Trophoblast cell (in vitro differentiated cells and primary cell): Measurements from ENCODE around the gene PPARD.
A peak's percentile ranks its signal among the peaks of the same experiment; 100 is the strongest.

ENCODE experiments used
- DNase-seq, 2 donors: peaks; one replicate each; pipeline ENCODE4 v3.0.0-alpha.2; 2016
- H2AFZ ChIP-seq: 2 replicates; pipeline ENCODE4 v1.6.1; 2013; ENCODE audit warnings: low read length, moderate library complexity, mild to moderate bottlenecking; ENCODE audit not compliant: insufficient read depth, poor library complexity
- H2AK5ac ChIP-seq: 2 replicates; pipeline ENCODE4 v1.6.1; 2013; ENCODE audit warnings: mild to moderate bottlenecking, low read length
- H2BK120ac ChIP-seq: 2 replicates; pipeline ENCODE4 v1.6.1; 2013; ENCODE audit warnings: low read length, mild to moderate bottlenecking, moderate library complexity; ENCODE audit not compliant: insufficient read depth, poor library complexity
- H2BK12ac ChIP-seq: 2 replicates; pipeline ENCODE4 v1.6.1; 2013; ENCODE audit warnings: mild to moderate bottlenecking, low read length, moderate library complexity
- H2BK5ac ChIP-seq: 2 replicates; pipeline ENCODE4 v1.6.1; 2013; ENCODE audit warnings: low read length, low read depth, moderate library complexity, mild to moderate bottlenecking; ENCODE audit not compliant: poor library complexity
- H3K14ac ChIP-seq: 2 replicates; pipeline ENCODE4 v1.6.1; 2013; ENCODE audit warnings: mild to moderate bottlenecking, low read length
- H3K18ac ChIP-seq: 2 replicates; pipeline ENCODE4 v1.6.1; 2013; ENCODE audit warnings: mild to moderate bottlenecking, low read length
- H3K23ac ChIP-seq: 2 replicates; pipeline ENCODE4 v1.6.1; 2013; ENCODE audit warnings: low read length
- H3K27ac ChIP-seq: 2 replicates; pipeline ENCODE4 v1.5.1; 2013; ENCODE audit warnings: low read depth, mild to moderate bottlenecking, inconsistent platforms, low read length, moderate library complexity
- H3K27me3 ChIP-seq: 2 replicates; pipeline ENCODE4 v1.6.1; 2013; ENCODE audit warnings: inconsistent platforms, mild to moderate bottlenecking, low read length, moderate library complexity; ENCODE audit not compliant: insufficient read depth
- H3K36me3 ChIP-seq, 2 experiments: 1 replicate in 1 of 2; 2 replicates in 1 of 2; pipeline ENCODE4 v1.6.1; 2013; ENCODE audit warnings: low read length in 2 of 2, mild to moderate bottlenecking in 2 of 2, moderate library complexity in 1 of 2; ENCODE audit not compliant: insufficient read depth in 2 of 2, control insufficient read depth in 1 of 2
- H3K4ac ChIP-seq: 2 replicates; pipeline ENCODE4 v1.6.1; 2013; ENCODE audit warnings: low read depth, mild to moderate bottlenecking, low read length, moderate library complexity
- H3K4me1 ChIP-seq, 2 experiments: 1 replicate in 1 of 2; 2 replicates in 1 of 2; pipeline ENCODE4 v1.6.1; 2013; ENCODE audit warnings: low read length in 2 of 2, mild to moderate bottlenecking in 2 of 2, moderate library complexity in 1 of 2; ENCODE audit not compliant: insufficient read depth in 2 of 2, control insufficient read depth in 1 of 2
- H3K4me2 ChIP-seq: 2 replicates; pipeline ENCODE4 v1.6.1; 2013; ENCODE audit warnings: inconsistent platforms, mild to moderate bottlenecking, low read length, moderate library complexity
- H3K4me3 ChIP-seq: 2 replicates; pipeline ENCODE4 v1.5.1; 2013; ENCODE audit warnings: mild to moderate bottlenecking, low read depth, low read length, inconsistent platforms
- H3K79me1 ChIP-seq: one replicate; pipeline ENCODE4 v1.6.1; 2013; ENCODE audit warnings: low read length
- H3K79me2 ChIP-seq: 2 replicates; pipeline ENCODE4 v1.6.1; 2013; ENCODE audit warnings: low read length, mild to moderate bottlenecking; ENCODE audit not compliant: control insufficient read depth, insufficient read depth, poor library complexity
- H3K9ac ChIP-seq: 2 replicates; pipeline ENCODE4 v1.6.1; 2013; ENCODE audit warnings: mild to moderate bottlenecking, low read length
- H3K9me3 ChIP-seq: 2 replicates; pipeline ENCODE4 v1.6.1; 2013; ENCODE audit warnings: low read depth, mild to moderate bottlenecking, control low read depth, inconsistent platforms, low read length; ENCODE audit not compliant: insufficient read depth
- H4K12ac ChIP-seq: 2 replicates; pipeline ENCODE4 v1.6.1; 2013; ENCODE audit warnings: low read depth, mild to moderate bottlenecking, low read length, moderate library complexity
- H4K8ac ChIP-seq: 2 replicates; pipeline ENCODE4 v1.6.1; 2013; ENCODE audit warnings: low read depth, mild to moderate bottlenecking, low read length, moderate library complexity
- H4K91ac ChIP-seq: one replicate; pipeline ENCODE4 v1.6.1; 2013; ENCODE audit warnings: low read depth, mild to moderate bottlenecking, low read length, moderate library complexity
- WGBS: extraction: QIAGEN DNeasy Blood & Tissue Kit; methylation state at CpG from one replicate; pipeline ENCODE4 v1.1.7; 2013; ENCODE audit warnings: missing lambda C conversion rate; ENCODE audit not compliant: insufficient read length, insufficient coverage; ENCODE audit errors: extremely low coverage; 5-methylcytosine and 5-hydroxymethylcytosine counted together

PPARD gene

GRCh38 chr6:35376281-35376680, 33.9 kb downstream of the PPARD start:
- H2BK5ac ChIP-seq = no peak overlapping the region
- H4K91ac ChIP-seq = no peak overlapping the region
- H4K8ac ChIP-seq = no peak overlapping the region
- H4K12ac ChIP-seq = no peak overlapping the region
- DNase-seq = no peak
- peaks cover 0 to 3% of the 10 kb centered on the region in 2 experiments for H3K36me3 ChIP-seq
- no peaks in the 10 kb centered on the region for H3K79me2 ChIP-seq
- H3K18ac ChIP-seq = no peak overlapping the region
- no peak overlapping the region for H3K23ac ChIP-seq
- H3K27me3 ChIP-seq = no peaks in the 10 kb centered on the region
- H3K4ac ChIP-seq = no peak overlapping the region
- no peak overlapping the region for H2BK120ac ChIP-seq
- H2BK12ac ChIP-seq = no peak overlapping the region
- H2AK5ac ChIP-seq = no peak overlapping the region
- no peak overlapping the region for H3K4me2 ChIP-seq
- H3K14ac ChIP-seq = no peak overlapping the region
- no peak overlapping the region for H3K27ac ChIP-seq
- H2AFZ ChIP-seq = no peak overlapping the region
- H3K9me3 ChIP-seq = no peaks in the 10 kb centered on the region
- H3K9ac ChIP-seq = no peak overlapping the region
- no peaks in the 10 kb centered on the region for H3K4me1 ChIP-seq
- no peaks in the 10 kb centered on the region for H3K79me1 ChIP-seq
- no CpG with 5 or more reads among the region's 2 CpGs for WGBS
- H3K4me3 ChIP-seq = no peak overlapping the region

- Histone ChIP-seq H4K12ac (no peak overlapping the region), H2BK5ac (no peak overlapping the region), H3K4ac (no peak overlapping the region), H3K18ac (no peak overlapping the region), H3K27ac (no peak overlapping the region), H3K9me3 (no peaks in the 10 kb centered on the region), H3K23ac (no peak overlapping the region), H3K4me2 (no peak overlapping the region), H3K36me3 (peaks cover 1 to 3% of the 10 kb centered on the region in 2 experiments), H2AK5ac (no peak overlapping the region), H2BK12ac (no peak overlapping the region), H2BK120ac (no peak overlapping the region), H3K4me1 (no peaks in the 10 kb centered on the region), H3K9ac (no peak overlapping the region), H4K91ac (no peak overlapping the region), H4K8ac (no peak overlapping the region), H3K79me2 (no peaks in the 10 kb centered on the region), H3K27me3 (no peaks in the 10 kb centered on the region), H3K14ac (no peak overlapping the region), H2AFZ (no peak overlapping the region), H3K4me3 (no peak overlapping the region), H3K79me1 (no peaks in the 10 kb centered on the region)
- no CpG with 5 or more reads among the region's 7 CpGs for WGBS
- peak in 1 of 2 donors; percentile 48 for DNase-seq
Observed at GRCh38 chr6:35377002-35377401, 34.6 kb downstream of the PPARD start.

GRCh38 chr6:35378261-35378660, 35.9 kb downstream of the PPARD start:
- Histone ChIP-seq H3K4me1 (no peaks in the 10 kb centered on the region), H2AFZ (no peak overlapping the region), H2BK120ac (no peak overlapping the region), H3K9ac (no peak overlapping the region), H3K79me2 (no peaks in the 10 kb centered on the region), H3K36me3 (peaks cover 3 to 5% of the 10 kb centered on the region in 2 experiments), H3K4me2 (no peak overlapping the region), H3K4ac (no peak overlapping the region), H3K27me3 (no peaks in the 10 kb centered on the region), H2BK12ac (no peak overlapping the region), H3K23ac (no peak overlapping the region), H2BK5ac (no peak overlapping the region), H4K8ac (no peak overlapping the region), H3K9me3 (peaks cover 4% of the 10 kb centered on the region), H3K27ac (no peak overlapping the region), H4K91ac (no peak overlapping the region), H2AK5ac (no peak overlapping the region), H3K79me1 (no peaks in the 10 kb centered on the region), H4K12ac (no peak overlapping the region), H3K18ac (no peak overlapping the region), H3K14ac (no peak overlapping the region), H3K4me3 (no peak overlapping the region)
- no CpG with 5 or more reads among the region's 2 CpGs for WGBS
- DNase-seq = no peak

GRCh38 chr6:35381132-35381531, 38.8 kb downstream of the PPARD start:
- Histone ChIP-seq H3K14ac (no peak overlapping the region), H3K36me3 (peaks cover 2 to 3% of the 10 kb centered on the region in 2 experiments), H2BK120ac (no peak overlapping the region), H2AFZ (no peak overlapping the region), H3K4me2 (no peak overlapping the region), H3K79me2 (no peaks in the 10 kb centered on the region), H3K79me1 (no peaks in the 10 kb centered on the region), H4K12ac (no peak overlapping the region), H3K27ac (no peak overlapping the region), H3K23ac (no peak overlapping the region), H3K18ac (no peak overlapping the region), H2AK5ac (no peak overlapping the region), H3K4me1 (no peaks in the 10 kb centered on the region), H3K4me3 (no peak overlapping the region), H3K9ac (no peak overlapping the region), H2BK5ac (no peak overlapping the region), H2BK12ac (no peak overlapping the region), H4K8ac (no peak overlapping the region), H3K27me3 (no peaks in the 10 kb centered on the region), H4K91ac (no peak overlapping the region), H3K4ac (no peak overlapping the region), H3K9me3 (peaks cover 4% of the 10 kb centered on the region)
- no peak for DNase-seq
- no CpG with 5 or more reads among the region's 6 CpGs for WGBS
